ENCODE measurements around the gene DLX1.

- TF ChIP-seq CTCF (IDR thresholded peaks at IDR 0.05) (no peak), POLR2A (IDR thresholded peaks at IDR 0.05) (no peak)
Observed at GRCh38 chr2:172089633-172090032, 4.3 kb downstream of the DLX1 start.

Data from testis (tissue), 2 donors.